GM21737 (cell line): ENCODE measurements around the gene ZNF804A.
A peak's percentile ranks its signal among the peaks of the same experiment; 100 is the strongest.

ENCODE experiments used
- ATAC-seq: cut with Tn5 transposase; IDR thresholded peaks from one replicate; pipeline ENCODE4 v1.9.1; 2021; ENCODE audit warnings: mild to moderate bottlenecking, moderate library complexity; ENCODE audit not compliant: unreplicated experiment

The ZNF804A gene

GRCh38 chr2:184598316-184599053 lies at the start of gene ZNF804A:
Gene ZNF804A (plus strand): TSS chr2:184598529. CDS start chr2:184598960, 431 bp downstream.
- peak; percentile 85 for ATAC-seq

- no peak for ATAC-seq
Observed at GRCh38 chr2:184549153-184549552, 49.2 kb upstream of the ZNF804A start.

GRCh38 chr2:184551626-184552025 lies 46.7 kb upstream of the ZNF804A start:
- ATAC-seq: no peak

- ATAC-seq: no peak
Observed at GRCh38 chr2:184554736-184555135, 43.6 kb upstream of the ZNF804A start.

GRCh38 chr2:184555352-184555751 lies 43.0 kb upstream of the ZNF804A start:
- ATAC-seq: no peak

DNA sequence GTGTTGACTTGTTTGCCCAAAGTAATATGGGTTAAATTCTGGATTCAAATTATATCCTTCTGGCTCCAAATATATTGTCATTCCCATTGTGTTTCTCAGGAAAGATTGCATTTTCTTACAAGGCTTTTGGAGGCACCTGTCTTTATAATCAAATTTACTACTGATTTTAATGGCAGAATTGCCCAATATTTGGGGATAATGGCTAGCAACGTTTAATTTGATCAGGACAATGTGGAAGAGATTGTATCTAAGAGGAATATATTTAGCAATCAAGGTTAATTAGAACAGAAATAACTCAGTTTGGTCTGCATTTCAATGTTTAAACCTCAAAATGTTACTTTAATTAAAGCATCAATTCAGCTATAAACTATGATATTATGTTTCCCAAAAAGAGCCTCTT lies 41.7 kb upstream of the ZNF804A start:
- ATAC-seq: no peak

- ATAC-seq: no peak
Observed at GRCh38 chr2:184558713-184559464, 39.4 kb upstream of the ZNF804A start.

DNA sequence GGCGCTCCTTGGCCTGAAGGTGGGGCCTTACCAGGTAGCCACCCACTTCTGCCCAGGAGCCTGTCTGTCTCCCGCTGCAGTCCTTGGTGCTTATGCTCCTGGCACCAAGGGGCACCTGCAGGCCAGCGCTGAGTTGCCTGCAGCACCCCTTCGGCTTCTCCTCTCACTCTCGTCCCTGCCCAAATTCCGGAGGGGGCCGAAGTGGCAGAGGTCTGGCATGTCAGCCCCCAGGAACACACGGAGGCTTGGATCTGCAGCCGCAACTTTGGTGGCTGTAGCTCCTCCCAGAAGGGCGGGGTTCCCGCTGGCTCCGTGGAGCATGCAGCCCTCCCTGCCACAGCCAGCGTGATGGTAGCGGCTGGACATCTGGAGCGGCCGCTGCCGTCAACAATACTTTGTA lies 37.7 kb upstream of the ZNF804A start:
- no peak for ATAC-seq

- ATAC-seq: no peak
Observed at GRCh38 chr2:184562532-184562931, 35.8 kb upstream of the ZNF804A start.

DNA sequence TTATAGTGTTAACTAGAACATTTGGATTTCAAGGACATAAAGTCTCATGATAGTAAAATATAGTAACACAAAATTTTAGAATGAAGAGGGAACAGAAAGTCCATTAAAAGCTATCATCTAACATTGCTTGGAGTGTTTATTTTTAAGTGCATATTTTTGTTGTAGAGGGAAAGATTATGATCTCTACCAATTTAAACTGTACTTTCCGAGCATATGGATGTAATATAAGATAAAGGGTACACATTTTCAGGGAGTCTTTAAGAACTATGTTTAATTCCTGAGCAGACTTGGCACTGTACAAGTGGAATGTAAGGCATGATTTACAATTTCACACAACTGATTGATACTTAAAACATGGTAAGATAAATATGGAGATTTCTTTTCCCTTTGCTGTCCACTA lies 34.2 kb upstream of the ZNF804A start:
- ATAC-seq: no peak

- no peak for ATAC-seq
Observed at GRCh38 chr2:184566716-184567115, 31.6 kb upstream of the ZNF804A start.

GRCh38 chr2:184577056-184577455 lies 21.3 kb upstream of the ZNF804A start:
- ATAC-seq: no peak

DNA sequence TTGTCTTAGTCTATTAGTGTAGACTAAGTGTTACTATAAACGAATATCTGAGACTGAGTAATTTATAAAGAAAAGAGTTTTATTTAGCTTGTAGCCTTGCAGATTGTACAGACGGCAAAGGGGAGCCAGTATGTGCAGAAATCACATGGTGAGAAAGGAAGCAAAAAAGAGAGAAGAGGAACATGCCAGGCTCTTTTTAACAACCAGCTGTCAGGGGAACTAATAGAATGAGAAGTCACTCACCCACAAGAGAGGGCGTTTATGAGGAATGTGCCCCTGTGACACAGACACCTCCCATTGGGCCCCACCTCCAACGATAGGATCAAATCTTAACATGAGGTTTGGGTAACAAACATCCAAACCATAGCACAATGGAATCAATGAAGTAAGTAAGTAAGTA lies 20.6 kb upstream of the ZNF804A start:
- no peak for ATAC-seq

- no peak for ATAC-seq
Observed at GRCh38 chr2:184579226-184579625, 19.1 kb upstream of the ZNF804A start.

GRCh38 chr2:184581391-184581790 lies 16.9 kb upstream of the ZNF804A start:
- no peak for ATAC-seq

DNA sequence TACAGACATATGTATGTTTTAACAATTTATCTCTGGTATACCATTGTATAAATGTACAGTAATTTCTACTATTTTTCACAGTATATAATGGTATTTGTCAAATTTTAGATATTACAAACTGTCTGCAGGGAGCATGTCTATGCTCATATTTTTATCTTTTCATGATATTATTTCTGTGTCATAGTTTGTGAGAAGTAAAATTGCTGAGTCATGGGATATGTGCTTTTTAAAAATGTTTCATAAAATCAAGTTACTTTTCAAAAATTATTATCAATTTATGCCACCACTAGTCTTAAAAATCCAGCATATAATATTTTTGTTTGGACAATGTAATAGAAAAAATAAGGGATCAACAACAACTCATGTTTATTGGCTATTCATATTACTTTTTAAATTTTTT lies 9.1 kb upstream of the ZNF804A start:
- no peak for ATAC-seq

DNA sequence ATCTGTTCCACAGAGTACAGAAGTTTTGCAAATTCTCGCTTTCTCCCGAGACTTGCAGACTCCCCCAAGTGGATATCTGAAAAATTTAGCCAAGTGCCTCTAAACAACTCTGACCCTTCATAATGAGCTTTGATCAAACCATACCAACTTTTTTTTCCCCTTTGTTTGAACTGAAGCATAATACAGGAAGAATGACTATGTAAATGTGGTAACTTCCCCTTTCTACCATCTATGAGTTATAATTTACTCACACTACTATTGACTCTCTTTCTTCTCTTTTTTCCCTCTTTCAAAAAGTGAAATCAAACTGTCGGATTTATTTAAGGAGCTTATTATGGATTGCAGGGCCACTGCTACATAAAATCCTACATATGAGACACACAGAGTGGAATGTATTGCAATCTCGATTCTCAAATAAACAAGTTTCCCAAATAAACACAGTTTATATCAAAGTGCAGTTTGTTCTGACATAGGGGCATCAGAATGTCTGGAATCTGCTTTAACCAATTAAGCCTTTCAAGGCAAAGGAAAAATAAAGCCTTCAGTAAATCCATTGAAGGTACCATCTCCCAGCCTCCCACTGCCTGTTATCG lies 1.4 kb upstream of the ZNF804A start:
- ATAC-seq: no peak

GRCh38 chr2:184597571-184597991 lies 748 bp upstream of the ZNF804A start:
- no peak for ATAC-seq

DNA sequence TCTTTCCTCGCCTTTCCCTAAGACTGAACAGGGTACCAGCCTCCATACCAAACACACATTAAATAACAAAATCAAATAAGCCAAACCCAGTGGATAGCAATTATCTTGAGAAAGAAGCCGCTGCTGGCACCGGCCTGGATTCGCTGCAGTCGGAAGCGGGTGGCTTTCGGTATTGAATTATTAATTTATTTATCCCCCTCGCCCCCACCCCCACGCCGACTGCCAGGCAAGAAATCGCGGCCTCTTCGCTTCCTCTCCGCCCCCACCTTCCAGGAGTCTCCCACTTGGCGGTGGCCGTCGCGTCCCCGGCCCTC lies 370 bp upstream of the ZNF804A start:
- peak; percentile 5 for ATAC-seq

GRCh38 chr2:184599054-184599871 lies 934 bp downstream of the ZNF804A start:
- no peak for ATAC-seq

DNA sequence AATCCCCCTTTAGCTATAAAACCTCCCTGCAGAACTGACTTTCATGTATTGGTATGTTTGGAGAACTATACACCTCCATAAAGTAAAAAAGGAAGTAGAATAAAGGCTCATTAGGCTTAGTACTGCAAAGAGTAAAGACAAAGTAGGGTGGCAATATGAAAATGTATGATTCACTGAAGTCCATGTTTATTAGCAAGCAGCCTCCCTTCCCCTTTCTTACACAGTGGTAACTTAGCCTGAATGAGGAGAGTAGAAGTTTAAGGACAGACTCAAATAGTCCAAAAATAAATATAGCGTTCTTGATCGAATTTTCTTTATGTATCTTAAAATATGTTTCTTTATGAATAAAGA lies 1.5 kb downstream of the ZNF804A start:
- no peak for ATAC-seq
